Sciatic nerve (tissue), 2 donors: ENCODE data around the gene CPXM2. TPM values are rescaled to one million over a fixed set of nuclear protein-coding genes. Genes with fewer than 3 reads are reported as not detected.

Experiments
- ATAC-seq: fragments of 200-7000 bp; cut with Tn5 transposase; one replicate; pipeline ENCODE4 v1.9.1; 2020; ENCODE audit warnings: mild to moderate bottlenecking, moderate library complexity
- DNase-seq: peaks from one replicate; pipeline ENCODE4 v3.0.0-alpha.2; 2020; ENCODE audit warnings: low spot score
- intact Hi-C: fragments of 100-400 bp; cut with DNase I; formaldehyde crosslinking; loops from one replicate; pipeline ENCODE4 v1.14.2; 2022
- total RNA-seq: library from RNA; stranded (reverse); fragmentation: NEBNext Ultra II Directional; extraction: Animal tissue kit (Norgen Biotek cat#: 25700); gene quantifications from one replicate; pipeline ENCODE4 v1.2.1, GENCODE V29; 2021
- donor health status: DM: no; HTN: no; CAD: no.
- donor health status: DM: no; HTN: no; CAD: no.

The CPXM2 gene
- total RNA-seq, 1 donor from 2014 or later, result 81.6 TPM

GRCh38 chr10:123729523-123729922 is 162.1 kb downstream of the CPXM2 start:
- ATAC-seq, result no peak
- intact Hi-C loops, result no loop called here
- DNase-seq, result no peak

DNA sequence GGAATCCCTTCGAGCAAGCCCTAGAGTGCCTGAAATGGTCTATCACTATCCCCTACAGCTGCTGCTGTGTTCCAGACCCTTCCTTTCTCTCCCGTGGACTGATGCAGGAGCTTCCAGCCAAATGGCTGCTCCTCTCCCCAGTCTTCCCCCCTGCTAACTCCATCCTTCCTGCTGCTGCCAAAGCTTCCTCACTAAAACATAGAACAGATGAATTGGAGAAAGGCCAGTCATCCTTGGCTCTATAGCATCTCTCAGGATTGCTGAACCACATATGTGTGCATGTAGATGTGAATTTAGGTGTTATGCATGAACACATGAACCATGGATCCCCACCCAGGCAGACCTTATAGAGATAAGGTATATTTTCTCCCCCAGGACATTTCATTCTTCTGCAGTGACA is 164.8 kb downstream of the CPXM2 start:
- intact Hi-C loops, result no loop called here
- ATAC-seq (no peak), DNase-seq (no peak)

- intact Hi-C loops, result no loop called here
- ATAC-seq (no peak), DNase-seq (no peak)
Observed at GRCh38 chr10:123726381-123726780, 165.2 kb downstream of the CPXM2 start.

- ATAC-seq (no peak), DNase-seq (no peak)
- intact Hi-C loops, result no loop called here
Observed at GRCh38 chr10:123724747-123725146, 166.9 kb downstream of the CPXM2 start.

DNA sequence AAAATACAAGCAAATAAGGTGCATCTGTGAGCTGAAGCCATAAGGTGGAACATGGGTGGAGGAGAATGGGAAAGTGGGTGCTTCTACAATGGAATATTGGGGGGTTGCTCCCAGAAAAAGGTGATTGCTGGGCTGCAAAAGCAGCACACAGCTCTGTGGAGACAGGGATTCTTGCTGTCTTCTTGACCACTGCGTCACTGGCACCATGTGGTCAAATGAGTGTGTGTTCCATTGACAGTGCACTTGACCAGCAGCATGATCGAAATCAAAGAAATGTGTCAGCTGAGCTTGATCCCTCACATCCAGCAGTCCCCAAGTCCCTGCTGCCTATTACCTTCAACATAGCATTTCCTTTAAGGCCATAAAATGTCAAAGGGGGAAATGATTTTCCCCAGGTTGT is 169.3 kb downstream of the CPXM2 start:
- ATAC-seq, result no peak
- intact Hi-C loops, result no loop called here
- no peak for DNase-seq

DNA sequence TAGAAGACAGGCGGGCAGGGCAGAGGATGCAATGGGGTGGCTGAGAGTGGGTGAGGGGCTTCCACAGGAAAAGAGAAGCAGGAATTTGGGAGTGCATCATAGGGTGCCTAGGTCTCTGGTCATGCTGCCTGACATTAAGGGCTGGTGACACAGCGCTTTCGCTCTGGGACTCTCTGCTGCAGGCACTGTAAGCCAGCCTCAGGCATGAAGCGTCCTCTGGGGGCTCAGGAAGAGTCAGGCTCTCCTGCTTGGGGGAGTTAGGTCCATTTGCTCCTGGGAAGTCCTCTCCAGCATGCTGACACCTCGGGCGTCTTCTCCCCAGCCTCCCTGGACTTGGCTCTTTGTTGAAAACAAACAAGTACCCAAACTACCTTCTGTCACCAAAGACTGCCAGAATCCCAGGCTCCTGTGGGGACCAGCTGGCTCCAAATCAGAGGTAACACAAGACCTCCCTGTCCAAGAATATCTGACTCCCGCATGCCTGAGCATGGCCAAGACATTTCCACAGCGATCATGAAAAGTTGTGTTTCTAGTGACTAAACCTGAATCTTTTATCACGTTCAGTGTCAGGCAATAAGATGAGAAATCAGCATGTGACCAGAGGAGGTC is 170.1 kb downstream of the CPXM2 start:
- no peak for ATAC-seq
- intact Hi-C loops, result no loop called here
- no peak for DNase-seq

DNA sequence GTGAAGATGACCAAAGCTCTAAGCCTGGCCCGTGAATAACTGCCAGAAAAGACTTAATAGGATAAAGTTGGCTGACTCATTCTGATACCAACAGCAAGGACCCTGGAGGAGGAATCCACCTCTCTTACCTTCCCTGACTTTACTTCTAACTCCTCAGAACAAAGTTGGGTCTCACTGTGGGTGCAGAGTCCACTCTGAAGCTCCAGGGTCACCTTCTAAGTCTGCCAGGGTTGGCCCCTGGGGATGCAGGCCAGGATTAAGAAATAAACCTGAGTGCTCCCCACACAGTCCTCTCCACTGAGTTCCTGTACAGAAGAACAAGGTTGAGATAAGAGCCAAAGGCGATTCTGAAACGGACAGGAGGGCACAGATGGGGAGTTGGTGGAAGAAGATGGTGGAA is 171.1 kb downstream of the CPXM2 start:
- ATAC-seq (no peak), DNase-seq (no peak)
- intact Hi-C loops, result no loop called here

GRCh38 chr10:123718544-123719060 is 173.0 kb downstream of the CPXM2 start:
- no peak for DNase-seq
- ATAC-seq, result no peak
- intact Hi-C loops, result no loop called here

DNA sequence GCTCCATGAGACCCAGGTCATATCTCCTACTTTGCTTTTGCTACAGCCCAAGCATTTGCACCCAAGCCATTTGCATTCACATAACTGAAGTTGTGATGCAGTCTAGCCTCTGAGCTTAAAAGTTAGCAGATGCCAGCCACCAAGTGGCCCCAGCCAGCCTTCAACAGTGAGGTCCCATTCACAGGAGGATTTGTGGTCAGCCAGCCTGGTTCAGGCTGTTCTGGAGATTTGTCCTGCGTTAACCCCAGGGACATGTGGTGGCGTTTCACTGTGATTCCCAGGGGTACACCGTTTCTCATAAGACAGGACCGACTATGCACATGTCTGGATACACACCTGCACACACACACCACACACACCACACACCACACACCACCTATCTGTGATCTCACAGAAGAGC is 174.3 kb downstream of the CPXM2 start:
- DNase-seq, result no peak
- intact Hi-C loops, result no loop called here
- ATAC-seq, result no peak

GRCh38 chr10:123715546-123715945 is 176.1 kb downstream of the CPXM2 start:
- ATAC-seq (no peak), DNase-seq (no peak)
- intact Hi-C loops, result no loop called here

DNA sequence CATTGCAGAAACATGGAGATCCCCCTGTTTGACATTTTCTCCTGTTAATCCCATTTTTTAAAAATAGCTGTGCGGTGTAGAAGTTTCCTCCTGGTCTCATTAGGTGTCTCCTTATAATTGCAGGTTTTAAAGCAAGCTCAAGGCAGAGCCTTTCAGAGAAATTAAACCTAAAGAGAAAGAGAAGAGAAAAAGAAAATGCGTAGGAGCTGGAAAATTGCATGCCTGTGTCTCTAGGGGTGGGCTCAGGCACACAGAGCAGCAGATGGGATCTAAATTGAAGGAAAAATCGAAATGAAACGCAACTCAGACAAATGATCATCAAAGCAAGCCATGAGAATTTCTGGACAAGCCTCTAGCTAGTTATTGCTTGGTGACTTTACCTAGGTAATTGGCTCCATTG is 185.4 kb downstream of the CPXM2 start:
- intact Hi-C loops, result no loop called here
- DNase-seq (no peak), ATAC-seq (no peak)

DNA sequence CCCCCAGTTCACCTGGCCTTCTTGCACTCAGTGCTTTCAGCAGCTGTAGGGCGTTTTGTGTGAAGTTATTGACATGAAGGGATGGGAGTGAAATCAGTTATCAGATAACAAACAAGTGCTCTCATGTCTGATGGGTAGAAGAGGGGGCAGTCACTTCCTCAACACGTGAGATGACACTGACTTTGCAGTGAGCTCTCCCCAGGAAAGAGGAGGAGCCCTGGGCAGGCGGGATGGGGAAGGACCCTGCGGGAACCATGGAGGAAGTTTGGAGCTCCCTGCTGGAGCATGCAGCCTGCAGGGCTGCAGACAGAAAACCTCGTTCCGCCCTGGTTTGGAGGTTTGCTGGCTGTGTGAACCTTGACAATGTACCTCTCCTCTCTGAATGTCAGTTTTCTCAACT is 186.8 kb downstream of the CPXM2 start:
- ATAC-seq, result no peak
- intact Hi-C loops, result no loop called here
- no peak for DNase-seq

GRCh38 chr10:123704076-123704475 is 187.5 kb downstream of the CPXM2 start:
- DNase-seq (no peak), ATAC-seq (no peak)
- intact Hi-C loops, result no loop called here

DNA sequence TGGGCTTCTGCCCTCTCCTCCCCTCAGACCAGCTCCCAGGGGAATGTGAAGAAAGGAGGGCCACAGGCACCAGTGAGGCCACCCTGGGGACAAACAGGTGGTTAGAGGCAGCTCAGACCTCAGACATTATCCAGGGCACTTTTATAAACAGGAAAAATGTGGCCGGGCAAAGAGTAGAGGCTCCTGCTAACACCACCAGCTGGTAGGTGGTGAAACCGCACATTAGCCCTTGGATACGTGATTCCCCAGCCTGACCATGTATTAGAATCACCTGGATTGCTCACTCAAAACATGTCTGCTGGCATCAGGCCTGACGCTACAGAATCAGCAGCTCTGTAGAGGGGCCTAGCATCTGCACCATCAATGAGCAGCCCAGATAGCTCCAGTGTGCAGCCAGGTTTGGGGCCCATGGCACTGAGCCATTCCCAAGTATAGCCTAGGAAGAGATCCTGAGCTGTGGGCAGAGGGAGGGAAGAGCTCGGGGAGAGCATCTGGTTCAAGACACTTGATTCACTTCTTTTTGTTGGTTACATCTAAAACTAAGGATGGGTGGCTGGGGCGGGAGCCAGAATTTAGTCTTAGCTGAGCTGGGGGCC is 188.3 kb downstream of the CPXM2 start:
- DNase-seq, result no peak
- intact Hi-C loops, result no loop called here

More for the DNA sequence above, 188.3 kb downstream of the CPXM2 start:
- ATAC-seq, result no peak

Other genes with a start within 250 kb of the CPXM2 start
- gene GPR26, start 225.5 kb downstream of the CPXM2 start, total RNA-seq, result not detected
- 31.7 TPM for gene CHST15, start 201.8 kb upstream of the CPXM2 start, total RNA-seq